GM12875 (cell line): ENCODE data around the gene OR8S1.
"Not testable (repeated sequence)": the region's sequence is repeated elsewhere in the genome, so short reads cannot be mapped to it uniquely, and the experiment has no call there.

ENCODE experiments used
- H3K4me3 ChIP-seq: one replicate; pipeline ENCODE4 v1.5.1; 2011; ENCODE audit warnings: low read depth, low read length, control low read depth
- CTCF ChIP-seq: IDR thresholded peaks from 2 replicates; pipeline ENCODE4 v1.5.1; 2011; ENCODE audit warnings: low read depth, mild to moderate bottlenecking, control low read depth, inconsistent platforms, low read length, moderate library complexity, borderline replicate concordance; ENCODE audit not compliant: insufficient read depth

The OR8S1 gene

GRCh38 chr12:48508987-48509386 lies 16.4 kb upstream of the OR8S1 start:
- no peak overlapping the region for H3K4me3 ChIP-seq
- TF ChIP-seq CTCF = no peak

GRCh38 chr12:48510111-48510510 lies 15.3 kb upstream of the OR8S1 start:
- no peak for TF ChIP-seq CTCF
- H3K4me3 ChIP-seq = no peak overlapping the region

GRCh38 chr12:48512855-48513254 lies 12.6 kb upstream of the OR8S1 start:
- H3K4me3 ChIP-seq = no peak overlapping the region
- TF ChIP-seq CTCF = no peak

GRCh38 chr12:48514728-48515127 lies 10.7 kb upstream of the OR8S1 start:
- TF ChIP-seq CTCF = no peak
- no peak overlapping the region for H3K4me3 ChIP-seq

- not testable (repeated sequence) for H3K4me3 ChIP-seq
Measured at GRCh38 chr12:48520381-48520780, 5.1 kb upstream of the OR8S1 start.

GRCh38 chr12:48527891-48528670 lies 2.6 kb downstream of the OR8S1 start:
- no peak overlapping the region for H3K4me3 ChIP-seq
- TF ChIP-seq CTCF = no peak

- TF ChIP-seq CTCF = no peak
- no peak overlapping the region for H3K4me3 ChIP-seq
Measured at GRCh38 chr12:48532601-48533000, 7.2 kb downstream of the OR8S1 start.
